Measurements from ENCODE around the gene ONECUT3.

ONECUT3 gene

DNA sequence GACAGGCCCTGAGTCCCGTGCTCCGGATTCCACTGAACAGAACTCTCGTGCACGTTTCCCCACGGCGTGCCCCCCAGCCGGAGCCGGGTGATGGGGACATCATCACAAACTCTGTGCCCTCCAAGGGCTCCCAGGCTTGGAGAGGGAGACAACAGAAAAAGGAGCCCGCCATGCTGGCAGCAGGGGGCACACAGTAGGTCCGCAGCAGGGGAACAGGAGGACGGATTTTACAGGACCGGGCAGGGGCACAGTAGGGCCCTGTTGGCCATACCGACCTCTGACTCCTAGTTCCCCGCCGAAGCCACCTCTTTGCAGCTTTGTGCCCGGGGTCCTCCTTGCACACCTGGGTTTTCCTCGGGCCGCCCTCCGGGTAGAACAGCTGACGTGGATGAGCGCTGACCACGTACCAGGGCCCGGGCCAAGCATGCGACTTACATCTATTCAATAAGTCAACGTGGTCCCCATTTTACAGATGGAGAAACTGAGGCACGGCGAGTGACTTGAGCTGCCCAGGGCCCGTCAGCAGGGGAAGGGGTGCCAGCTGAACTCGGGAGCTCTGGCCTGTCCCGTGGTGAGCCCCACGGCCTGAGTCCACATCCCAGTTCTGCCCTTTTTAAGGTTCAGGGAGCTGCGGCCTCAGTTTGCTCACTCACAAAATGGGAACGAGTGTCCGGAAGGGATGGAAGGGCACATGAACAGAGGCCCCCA, 10.2 kb upstream of the ONECUT3 start:
- Histone ChIP-seq H3K27ac (ENCODE audit: low read length) (no peak overlapping the region), H3K4me3 (ENCODE audit: low read length) (no peak overlapping the region), H3K4me2 (ENCODE audit: low read depth, low read length) (no peak overlapping the region), H2AFZ (ENCODE audit: low read length) (no peak overlapping the region), H3K9ac (ENCODE audit: low read length) (no peak overlapping the region), H3K36me3 (replicated peaks; ENCODE audit: insufficient read depth, low read length) (no peaks in the 10 kb centered on the region), H3K4me1 (ENCODE audit: low read length) (no peaks in the 10 kb centered on the region), H3K9me3 (replicated peaks; ENCODE audit: insufficient read depth, low read length) (no peaks in the 10 kb centered on the region), H3K79me2 (ENCODE audit: low read length) (no peaks in the 10 kb centered on the region), H3F3A (ENCODE audit: insufficient read depth, low read length) (no peaks in the 10 kb centered on the region), H3K27me3 (replicated peaks; ENCODE audit: insufficient read depth, low read length) (peaks cover 85% of the 10 kb centered on the region), H3K9me2 (replicated peaks; ENCODE audit: insufficient read depth, low read length) (no peaks in the 10 kb centered on the region), H4K20me1 (ENCODE audit: insufficient read depth, low read length) (no peaks in the 10 kb centered on the region)
- no peak for TF ChIP-seq EZH2phosphoT487 (IDR thresholded peaks at IDR 0.05; ENCODE audit: low read length)
- no peak for TF ChIP-seq EZH2 (optimal IDR thresholded peaks at IDR 0.05; ENCODE audit: low read depth, low read length)
- no peak for DNase-seq

- no peak overlapping the region for H3K9ac ChIP-seq (ENCODE audit: low read length)
These were observed 9.1 kb upstream of the ONECUT3 start for GRCh38 chr19:1744133-1744665.

DNA sequence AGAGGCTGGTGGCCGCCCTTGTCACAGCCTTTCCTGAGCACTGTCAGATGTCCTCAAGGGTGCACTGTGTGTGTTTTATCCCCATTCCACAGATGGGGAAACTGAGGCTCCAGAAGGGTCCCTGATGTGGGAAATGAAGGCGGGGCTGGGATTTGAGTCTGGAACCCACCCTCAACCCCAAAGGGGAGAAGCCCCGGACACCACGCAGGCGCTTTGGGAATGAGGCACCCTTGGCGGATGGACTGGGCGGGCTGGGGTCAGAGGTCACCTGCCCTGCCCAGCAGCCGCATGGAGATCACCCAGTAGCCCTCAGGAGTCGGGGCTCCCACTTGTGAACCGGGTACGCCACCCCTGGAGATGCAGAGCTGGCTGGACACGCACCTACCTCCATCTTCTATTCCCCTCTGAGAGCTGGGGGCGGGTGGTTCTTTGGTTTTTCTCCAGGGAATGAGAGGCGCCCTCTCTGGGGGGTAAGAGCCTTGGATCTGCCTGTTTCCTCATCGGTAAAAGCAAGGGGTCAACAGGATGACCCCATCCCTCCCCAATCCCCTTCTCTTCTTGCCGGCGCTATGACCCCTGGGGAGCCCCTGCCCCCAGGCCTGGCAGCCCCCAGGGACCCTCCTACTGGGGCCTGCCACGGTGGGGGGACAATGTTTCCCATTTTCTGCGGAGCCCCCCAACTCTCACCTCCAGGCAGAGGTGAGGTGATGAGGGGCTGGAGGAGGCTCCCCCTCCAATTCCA, 8.3 kb upstream of the ONECUT3 start:
- Histone ChIP-seq H3K27ac (ENCODE audit: low read length) (no peak overlapping the region), H3K9ac (ENCODE audit: low read length) (no peak overlapping the region)

More at GRCh38 chr19:1744133-1744665, 9.1 kb upstream of the ONECUT3 start:
- Histone ChIP-seq H3K4me3 (ENCODE audit: low read length) (no peak overlapping the region), H2AFZ (ENCODE audit: low read length) (no peak overlapping the region), H3K4me2 (ENCODE audit: low read depth, low read length) (no peak overlapping the region), H3K9me3 (replicated peaks; ENCODE audit: insufficient read depth, low read length) (no peaks in the 10 kb centered on the region), H3F3A (ENCODE audit: insufficient read depth, low read length) (no peaks in the 10 kb centered on the region), H4K20me1 (ENCODE audit: insufficient read depth, low read length) (no peaks in the 10 kb centered on the region), H3K9me2 (replicated peaks; ENCODE audit: insufficient read depth, low read length) (no peaks in the 10 kb centered on the region), H3K27ac (ENCODE audit: low read length) (no peak overlapping the region), H3K27me3 (replicated peaks; ENCODE audit: insufficient read depth, low read length) (peaks cover 86% of the 10 kb centered on the region), H3K79me2 (ENCODE audit: low read length) (no peaks in the 10 kb centered on the region), H3K36me3 (replicated peaks; ENCODE audit: insufficient read depth, low read length) (no peaks in the 10 kb centered on the region), H3K4me1 (ENCODE audit: low read length) (no peaks in the 10 kb centered on the region)
- no peak for TF ChIP-seq EZH2 (optimal IDR thresholded peaks at IDR 0.05; ENCODE audit: low read depth, low read length)
- TF ChIP-seq CTCF (IDR thresholded peaks at IDR 0.05; ENCODE audit: low read length), result no peak
- no peak for TF ChIP-seq EZH2phosphoT487 (IDR thresholded peaks at IDR 0.05; ENCODE audit: low read length)
- no peak for DNase-seq

More for the DNA sequence above, 8.3 kb upstream of the ONECUT3 start:
- Histone ChIP-seq H4K20me1 (ENCODE audit: insufficient read depth, low read length) (no peaks in the 10 kb centered on the region), H3K36me3 (replicated peaks; ENCODE audit: insufficient read depth, low read length) (no peaks in the 10 kb centered on the region), H3K79me2 (ENCODE audit: low read length) (no peaks in the 10 kb centered on the region), H3K27me3 (replicated peaks; ENCODE audit: insufficient read depth, low read length) (peaks cover 86% of the 10 kb centered on the region), H3K9me3 (replicated peaks; ENCODE audit: insufficient read depth, low read length) (no peaks in the 10 kb centered on the region), H3F3A (ENCODE audit: insufficient read depth, low read length) (no peaks in the 10 kb centered on the region), H3K9me2 (replicated peaks; ENCODE audit: insufficient read depth, low read length) (no peaks in the 10 kb centered on the region), H3K4me1 (ENCODE audit: low read length) (no peaks in the 10 kb centered on the region), H3K4me2 (ENCODE audit: low read depth, low read length) (no peak overlapping the region), H3K4me3 (ENCODE audit: low read length) (no peak overlapping the region), H2AFZ (ENCODE audit: low read length) (no peak overlapping the region)
- DNase-seq, result no peak
- TF ChIP-seq CTCF (IDR thresholded peaks at IDR 0.05; ENCODE audit: low read length), result no peak
- no peak for TF ChIP-seq EZH2 (optimal IDR thresholded peaks at IDR 0.05; ENCODE audit: low read depth, low read length)
- no peak for TF ChIP-seq EZH2phosphoT487 (IDR thresholded peaks at IDR 0.05; ENCODE audit: low read length)
